Measurements from ENCODE around the gene VSIG10L. TPM values are rescaled to one million over a fixed set of nuclear protein-coding genes. Genes with fewer than 3 reads are reported as not detected.
A peak's percentile ranks its signal among the peaks of the same experiment; 100 is the strongest.

The VSIG10L gene
- total RNA-seq, 1 donor from 2014 or later: 2.5 TPM

- peak; percentile 88 for DNase-seq
Measured at GRCh38 chr19:51338563-51339312, 3.2 kb downstream of the VSIG10L start.

GRCh38 chr19:51337861-51338562 is 3.9 kb downstream of the VSIG10L start:
- no peak for DNase-seq

GRCh38 chr19:51337141-51337860 is 4.6 kb downstream of the VSIG10L start:
- DNase-seq: no peak

GRCh38 chr19:51333836-51334460 is 8.0 kb downstream of the VSIG10L start:
- DNase-seq: no peak

GRCh38 chr19:51331716-51332115 is 10.2 kb downstream of the VSIG10L start:
- no peak for DNase-seq

GRCh38 chr19:51331193-51331592 is 10.7 kb downstream of the VSIG10L start:
- DNase-seq: no peak

GRCh38 chr19:51330366-51330765 is 11.6 kb downstream of the VSIG10L start:
- no peak for DNase-seq

- DNase-seq: no peak
Measured at GRCh38 chr19:51329411-51329810, 12.5 kb downstream of the VSIG10L start.

GRCh38 chr19:51327066-51328001 is 14.6 kb downstream of the VSIG10L start:
- DNase-seq: peak; percentile 61

GRCh38 chr19:51326216-51327065 is 15.5 kb downstream of the VSIG10L start:
- no peak for DNase-seq

- no peak for DNase-seq
Measured at GRCh38 chr19:51325161-51325976, 16.6 kb downstream of the VSIG10L start.

GRCh38 chr19:51324167-51324481 is 17.8 kb downstream of the VSIG10L start:
- no peak for DNase-seq

- DNase-seq: no peak
Measured at GRCh38 chr19:51323481-51324166, 18.3 kb downstream of the VSIG10L start.

GRCh38 chr19:51321799-51322198 is 20.1 kb downstream of the VSIG10L start:
- DNase-seq: no peak

GRCh38 chr19:51320280-51320657 is 21.7 kb downstream of the VSIG10L start:
- no peak for DNase-seq

- DNase-seq: no peak
Measured at GRCh38 chr19:51319649-51320279, 22.2 kb downstream of the VSIG10L start.

- no peak for DNase-seq
Measured at GRCh38 chr19:51318687-51319648, 23.0 kb downstream of the VSIG10L start.
